Heart left ventricle (tissue), 13 donors: ENCODE results near the gene TEN1.

Experiments
- CTCF ChIP-seq, 12 donors: fragments of 200-600 bp; sonication (generic) in 4 of 12; IDR thresholded peaks; one replicate each; pipeline versions ENCODE4 v1.5.0 to v1.8.0; 2018 to 2022; ENCODE audit warnings: antibody characterized with exemption in 12 of 12, mild to moderate bottlenecking in 5 of 12
- POLR2A ChIP-seq, 2 donors: fragments of 450-650 bp; IDR thresholded peaks; one replicate each; pipeline ENCODE4 v1.6.1; 2017; ENCODE audit warnings: antibody characterized with exemption in 2 of 2, mild to moderate bottlenecking in 2 of 2, moderate library complexity in 2 of 2
- donor health status: ischemic (EF 13 %, LVEDD 7.1; RV severe dilation, severe dysfunction).
- donor health status: DM: no; HTN: yes; CAD: no.
- donor health status: DM: no; HTN: no; CAD: no.
- donor health status: ischemic (EF 25% LVEDD 6.9; RV normal size, moderate dysfunction).
- donor health status: ischemic (EF 25% LVEDD 5.7; RV mildly dilated, moderate dysfunction).
- donor health status: ischemic (EF 35%, LVEDD 5.7; RV mildly dilated, moderate dysfunction).
- donor health status: nonischemic (EF 11% LVEDD 7.7; RV severe dilation, severe dysfunction).
- donor health status: DM: yes; HTN: yes; CAD: no.
- donor health status: PGD.
- donor health status: ischemic (EF 29% LVEDD 5.4; RV normal size, mild dysfunction).
- donor health status: nonischemic (EF 23%, LVEDD 6.1; RV moderate dilation, normal function).

GRCh38 chr17:75950421-75950820 lies 28.6 kb upstream of the TEN1 start:
- no peak for TF ChIP-seq CTCF (IDR thresholded peaks at IDR 0.05)
- TF ChIP-seq POLR2A (IDR thresholded peaks at IDR 0.05), result no peak
